A549 (cell line): ENCODE data around the gene ENTPD8. TPM values are rescaled to one million over a fixed set of nuclear protein-coding genes. Genes with fewer than 3 reads are reported as not detected.

Experiments used
- ATAC-seq, 2 experiments: fragments of 200-7000 bp in 1 of 2; fragments of >200 bp in 1 of 2; cut with Nextera tagmentation in 1 of 2; cut with Tn5 transposase in 1 of 2; 3 replicates each; pipeline versions ENCODE4 v1.8.0 to v1.9.1; 2018 to 2020; ENCODE audit warnings: mild to moderate bottlenecking in 1 of 2, moderate library complexity in 1 of 2
- CTCF ChIA-PET: fragments of 300-600 bp; sonication (Branson Sonifier 250); formaldehyde crosslinking; extraction: SDS; loops from one replicate; lab custom pipeline; 2021; ENCODE audit warnings: antibody characterized with exemption, inconsistent platforms; lab: Yijun Ruan, JAX
- POLR2A ChIA-PET: fragments of 350-600 bp; formaldehyde crosslinking; extraction: SDS; loops from one replicate; lab custom pipeline; 2021; ENCODE audit warnings: antibody characterized with exemption, inconsistent platforms; lab: Yijun Ruan, JAX
- DNase-seq, 2 experiments: peaks; one replicate each; pipeline versions ENCODE4 v3.0.0 to v3.0.0-alpha.2; 2011 to 2016; ENCODE audit warnings: low read depth in 1 of 2, low spot score in 1 of 2
- FAIRE-seq: peaks from 2 replicates; lab custom pipeline; 2011; peaks lifted over from hg19 to GRCh38; lab: Jason Lieb, UNC
- H3K27ac ChIP-seq, 2 experiments: fragments of >200 bp; sonication (Bioruptor Twin); formaldehyde crosslinking; 3 replicates each; pipeline ENCODE4 v1.5.1; 2016 to 2017
- H3K4me1 ChIP-seq: fragments of >200 bp; sonication (Bioruptor Twin); formaldehyde crosslinking; 3 replicates; pipeline ENCODE4 v1.6.1; 2016
- H3K4me2 ChIP-seq: fragments of >200 bp; sonication (Bioruptor Twin); formaldehyde crosslinking; 3 replicates; pipeline ENCODE4 v1.6.1; 2016
- H3K4me3 ChIP-seq: fragments of >200 bp; sonication (Bioruptor Twin); formaldehyde crosslinking; 3 replicates; pipeline ENCODE4 v1.5.1; 2016
- H3K9me3 ChIP-seq: fragments of >200 bp; sonication (Bioruptor Twin); formaldehyde crosslinking; 3 replicates; pipeline ENCODE4 v1.6.1; 2016
- CBX2 ChIP-seq: fragments of 200-600 bp; sonication (generic); IDR thresholded peaks from 2 replicates; pipeline ENCODE4 v1.6.1; 2016; ENCODE audit warnings: low read depth, mild to moderate bottlenecking, borderline replicate concordance
- CBX8 ChIP-seq: fragments of 200-600 bp; sonication (generic); IDR thresholded peaks from 2 replicates; pipeline ENCODE4 v1.6.1; 2016
- CHD4 ChIP-seq: fragments of 200-600 bp; sonication (generic); IDR thresholded peaks from 2 replicates; pipeline ENCODE4 v1.6.1; 2016; ENCODE audit warnings: antibody characterized with exemption, mild to moderate bottlenecking, borderline replicate concordance
- HDAC2 ChIP-seq: fragments of 200-600 bp; sonication (generic); IDR thresholded peaks from 2 replicates; pipeline ENCODE4 v1.6.1; 2016
- HEYL ChIP-seq: fragments of 250-450 bp; sonication (Bioruptor Pico); IDR thresholded peaks from 2 replicates; pipeline ENCODE4 v1.8.0; 2021; ENCODE audit warnings: mild to moderate bottlenecking, moderate library complexity
- KDM1A ChIP-seq: fragments of 200-600 bp; sonication (generic); IDR thresholded peaks from 2 replicates; pipeline ENCODE4 v1.6.1; 2016; ENCODE audit warnings: low read depth, mild to moderate bottlenecking
- MAZ ChIP-seq: fragments of 150-350 bp; IDR thresholded peaks from 2 replicates; pipeline ENCODE4 v1.6.1; 2014; ENCODE audit warnings: antibody characterized with exemption, low read depth, low read length, borderline replicate concordance
- PHF8 ChIP-seq: fragments of 200-600 bp; sonication (generic); IDR thresholded peaks from 2 replicates; pipeline ENCODE4 v1.6.1; 2016; ENCODE audit warnings: low read depth, mild to moderate bottlenecking, antibody characterized with exemption, moderate library complexity, borderline replicate concordance
- RARB ChIP-seq: fragments of 250-450 bp; sonication (Bioruptor Pico); IDR thresholded peaks from 2 replicates; pipeline ENCODE4 v1.8.0; 2021; ENCODE audit warnings: mild to moderate bottlenecking, moderate library complexity
- RCOR1 ChIP-seq: fragments of 150-350 bp; IDR thresholded peaks from 2 replicates; pipeline ENCODE4 v1.6.1; 2014; ENCODE audit warnings: antibody characterized with exemption, low read length, low read depth
- RNF2 ChIP-seq: fragments of 200-600 bp; sonication (generic); IDR thresholded peaks from 2 replicates; pipeline ENCODE4 v1.6.1; 2016; ENCODE audit warnings: low read depth, mild to moderate bottlenecking, antibody characterized with exemption, moderate library complexity, borderline replicate concordance
- TFCP2L1 ChIP-seq: fragments of 250-450 bp; sonication (Bioruptor Pico); IDR thresholded peaks from 2 replicates; pipeline ENCODE4 v1.5.0; 2021; ENCODE audit warnings: mild to moderate bottlenecking
- ZNF302 ChIP-seq: fragments of 250-450 bp; sonication (Bioruptor Pico); IDR thresholded peaks from 2 replicates; pipeline ENCODE4 v1.9.0; 2021; ENCODE audit warnings: inconsistent platforms, mild to moderate bottlenecking, moderate library complexity
- WGBS: methylation state at CpG from one replicate; pipeline ENCODE4 v1.1.6; 2017; ENCODE audit errors: missing lambda C conversion rate; 5-methylcytosine and 5-hydroxymethylcytosine counted together
- polyA plus RNA-seq, 4 experiments: library from polyadenylated mRNA; depleted of rRNA in 3 of 4; stranded (reverse); fragments of >200 nt; fragmentation: RNase III in 1 of 4; extraction: RNeasy Plus Mini Kit Qiagen cat#74134 plus additional on column Dnase treatment in 1 of 4; gene quantifications; 2 replicates in 3 of 4; 3 replicates in 1 of 4; pipeline ENCODE4 v1.2.3, GENCODE V29; 2011 to 2017
- TF ChIP-seq, protein P1 (sequence below): fragments of 250-450 bp; sonication (Bioruptor Pico); IDR thresholded peaks from 2 replicates; pipeline ENCODE4 v1.5.0; 2020; ENCODE audit warnings: low read depth, mild to moderate bottlenecking, moderate library complexity
- TF ChIP-seq, protein P2 (sequence below): fragments of >200 bp; sonication (Bioruptor Twin); formaldehyde crosslinking; IDR thresholded peaks from 2 replicates; pipeline ENCODE4 v1.6.1; 2016
- TF ChIP-seq, protein P3 (sequence below): fragments of 200-600 bp; sonication (generic); IDR thresholded peaks from 2 replicates; pipeline ENCODE4 v1.6.1; 2016; ENCODE audit warnings: antibody characterized with exemption, mild to moderate bottlenecking, moderate library complexity
- TF ChIP-seq, protein P4 (sequence below): IDR thresholded peaks from 2 replicates; pipeline ENCODE4 v1.6.1; 2012
- TF ChIP-seq, protein P5 (sequence below): IDR thresholded peaks from 2 replicates; pipeline ENCODE4 v1.6.1; 2012; ENCODE audit warnings: low read depth, borderline replicate concordance
- TF ChIP-seq, protein P6 (sequence below): fragments of >200 bp; sonication (Bioruptor Twin); formaldehyde crosslinking; IDR thresholded peaks from 3 replicates; pipeline ENCODE4 v1.6.1; 2016

The ENTPD8 gene
- polyA plus RNA-seq, 2 of the 4 experiments (the other 2 are of a cell fraction): 0.18 to 0.36 TPM

DNA sequence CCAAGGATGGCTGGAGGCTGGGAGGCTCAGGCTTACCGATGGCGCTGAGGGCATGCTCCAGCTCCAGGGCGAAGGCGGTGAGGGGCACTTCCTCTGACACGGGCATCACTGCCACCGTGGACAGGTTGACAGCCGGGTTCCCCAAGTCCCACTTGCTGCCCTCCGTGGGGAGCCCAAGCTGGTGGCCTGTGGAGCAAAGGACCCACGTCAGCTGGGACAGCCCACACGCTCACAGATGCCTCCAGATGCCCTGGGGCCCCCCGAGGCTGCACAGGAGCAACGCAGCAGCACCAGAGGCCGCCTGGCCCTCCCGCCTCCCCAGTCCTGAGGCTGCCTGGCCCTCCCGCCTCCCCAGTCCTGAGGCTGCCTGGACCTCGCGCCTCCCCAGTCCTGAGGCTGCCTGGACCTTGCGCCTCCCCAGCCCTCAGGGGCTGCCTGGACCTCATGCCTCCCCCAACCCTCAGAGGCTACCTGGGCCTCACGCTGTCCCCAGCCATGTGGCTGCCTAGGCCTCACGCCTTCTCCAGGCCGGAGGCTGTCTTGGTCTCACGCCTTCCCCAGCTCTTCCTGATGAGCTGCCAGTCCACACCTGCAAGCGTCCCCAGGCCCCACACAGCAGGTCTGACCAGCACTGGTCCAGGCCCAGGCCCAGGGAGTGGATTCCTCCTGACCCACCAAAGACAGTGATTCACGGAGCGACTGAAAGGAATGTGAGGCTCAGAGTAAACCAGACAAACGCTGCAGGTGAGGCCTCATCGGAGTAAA, 43.6 kb upstream of the ENTPD8 start:
- Histone ChIP-seq H3K9me3 (no peaks in the 10 kb centered on the region), H3K4me1 (peaks cover 11% of the 10 kb centered on the region), H3K4me3 (no peak overlapping the region), H3K27ac (no peak overlapping the region), H3K4me2 (no peak overlapping the region)
- 91% methylated on average over 15 of the region's 27 CpGs for WGBS
- CTCF ChIA-PET: interaction anchor here (0.6 to 1.1 kb wide), 2 partner anchors 11 kb away, joined by 3 read pairs; no protein-coding TSS in a partner anchor
- POLR2A ChIA-PET: no interaction called here
- FAIRE-seq: no peak
- ATAC-seq: no peak
- TF ChIP-seq, protein P1, sequence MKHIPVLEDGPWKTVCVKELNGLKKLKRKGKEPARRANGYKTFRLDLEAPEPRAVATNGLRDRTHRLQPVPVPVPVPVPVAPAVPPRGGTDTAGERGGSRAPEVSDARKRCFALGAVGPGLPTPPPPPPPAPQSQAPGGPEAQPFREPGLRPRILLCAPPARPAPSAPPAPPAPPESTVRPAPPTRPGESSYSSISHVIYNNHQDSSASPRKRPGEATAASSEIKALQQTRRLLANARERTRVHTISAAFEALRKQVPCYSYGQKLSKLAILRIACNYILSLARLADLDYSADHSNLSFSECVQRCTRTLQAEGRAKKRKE: no peak
- no peak for TF ChIP-seq KDM1A
- no peak for TF ChIP-seq HDAC2
- no peak for TF ChIP-seq TFCP2L1
- no peak for TF ChIP-seq CHD4
- TF ChIP-seq, protein P2, sequence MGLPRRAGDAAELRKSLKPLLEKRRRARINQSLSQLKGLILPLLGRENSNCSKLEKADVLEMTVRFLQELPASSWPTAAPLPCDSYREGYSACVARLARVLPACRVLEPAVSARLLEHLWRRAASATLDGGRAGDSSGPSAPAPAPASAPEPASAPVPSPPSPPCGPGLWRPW: no peak
- no peak for TF ChIP-seq PHF8
- TF ChIP-seq RCOR1: no peak
- TF ChIP-seq CBX8: no peak
- TF ChIP-seq, protein P3, sequence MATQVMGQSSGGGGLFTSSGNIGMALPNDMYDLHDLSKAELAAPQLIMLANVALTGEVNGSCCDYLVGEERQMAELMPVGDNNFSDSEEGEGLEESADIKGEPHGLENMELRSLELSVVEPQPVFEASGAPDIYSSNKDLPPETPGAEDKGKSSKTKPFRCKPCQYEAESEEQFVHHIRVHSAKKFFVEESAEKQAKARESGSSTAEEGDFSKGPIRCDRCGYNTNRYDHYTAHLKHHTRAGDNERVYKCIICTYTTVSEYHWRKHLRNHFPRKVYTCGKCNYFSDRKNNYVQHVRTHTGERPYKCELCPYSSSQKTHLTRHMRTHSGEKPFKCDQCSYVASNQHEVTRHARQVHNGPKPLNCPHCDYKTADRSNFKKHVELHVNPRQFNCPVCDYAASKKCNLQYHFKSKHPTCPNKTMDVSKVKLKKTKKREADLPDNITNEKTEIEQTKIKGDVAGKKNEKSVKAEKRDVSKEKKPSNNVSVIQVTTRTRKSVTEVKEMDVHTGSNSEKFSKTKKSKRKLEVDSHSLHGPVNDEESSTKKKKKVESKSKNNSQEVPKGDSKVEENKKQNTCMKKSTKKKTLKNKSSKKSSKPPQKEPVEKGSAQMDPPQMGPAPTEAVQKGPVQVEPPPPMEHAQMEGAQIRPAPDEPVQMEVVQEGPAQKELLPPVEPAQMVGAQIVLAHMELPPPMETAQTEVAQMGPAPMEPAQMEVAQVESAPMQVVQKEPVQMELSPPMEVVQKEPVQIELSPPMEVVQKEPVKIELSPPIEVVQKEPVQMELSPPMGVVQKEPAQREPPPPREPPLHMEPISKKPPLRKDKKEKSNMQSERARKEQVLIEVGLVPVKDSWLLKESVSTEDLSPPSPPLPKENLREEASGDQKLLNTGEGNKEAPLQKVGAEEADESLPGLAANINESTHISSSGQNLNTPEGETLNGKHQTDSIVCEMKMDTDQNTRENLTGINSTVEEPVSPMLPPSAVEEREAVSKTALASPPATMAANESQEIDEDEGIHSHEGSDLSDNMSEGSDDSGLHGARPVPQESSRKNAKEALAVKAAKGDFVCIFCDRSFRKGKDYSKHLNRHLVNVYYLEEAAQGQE: no peak
- no peak for DNase-seq

DNA sequence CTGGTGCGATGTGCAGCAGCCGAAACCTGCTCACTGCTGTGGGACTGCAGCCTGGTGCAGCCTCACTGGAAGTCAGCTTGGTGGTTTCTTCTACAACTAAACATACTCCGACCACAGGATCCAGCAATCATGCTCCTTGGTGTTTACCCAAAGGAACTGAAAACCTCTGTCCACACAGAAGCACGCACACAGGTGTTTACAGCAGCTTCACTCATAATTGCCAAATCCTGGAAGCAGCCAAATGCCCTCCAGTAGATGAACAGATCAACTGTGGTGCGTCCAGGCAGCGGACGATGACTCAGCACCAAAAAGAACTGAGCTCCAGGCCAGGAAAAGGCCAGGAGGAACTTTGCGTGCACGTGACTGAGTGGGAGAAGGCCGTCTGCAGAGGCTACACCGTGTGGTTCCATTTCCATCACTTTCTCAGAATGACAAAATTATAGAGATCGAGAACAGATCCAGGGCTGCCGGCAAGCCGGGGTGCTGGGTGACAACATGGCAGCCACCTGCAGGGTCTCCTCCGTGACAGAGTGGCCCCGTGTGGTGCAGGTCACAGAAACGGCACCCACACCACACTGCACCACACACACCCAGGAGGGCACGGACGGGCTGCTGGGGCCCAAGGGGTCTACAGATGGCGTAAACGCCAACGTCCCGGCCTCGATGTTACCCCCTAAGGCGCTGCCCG, 41.1 kb upstream of the ENTPD8 start:
- peak overlapping the region; percentile 62 to 84 for H3K27ac ChIP-seq
- TF ChIP-seq, protein P4, sequence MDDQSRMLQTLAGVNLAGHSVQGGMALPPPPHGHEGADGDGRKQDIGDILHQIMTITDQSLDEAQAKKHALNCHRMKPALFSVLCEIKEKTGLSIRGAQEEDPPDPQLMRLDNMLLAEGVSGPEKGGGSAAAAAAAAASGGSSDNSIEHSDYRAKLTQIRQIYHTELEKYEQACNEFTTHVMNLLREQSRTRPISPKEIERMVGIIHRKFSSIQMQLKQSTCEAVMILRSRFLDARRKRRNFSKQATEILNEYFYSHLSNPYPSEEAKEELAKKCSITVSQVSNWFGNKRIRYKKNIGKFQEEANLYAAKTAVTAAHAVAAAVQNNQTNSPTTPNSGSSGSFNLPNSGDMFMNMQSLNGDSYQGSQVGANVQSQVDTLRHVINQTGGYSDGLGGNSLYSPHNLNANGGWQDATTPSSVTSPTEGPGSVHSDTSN: no peak
- TF ChIP-seq HEYL (CRISPR knock-in tag) (no peak), RNF2 (no peak), CHD4 (no peak), TFCP2L1 (no peak), MAZ (no peak), RARB (no peak), PHF8 (no peak), CBX2 (no peak), ZNF302 (CRISPR knock-in tag) (no peak)
- TF ChIP-seq, protein P1: no peak
- TF ChIP-seq, protein P3: no peak
- TF ChIP-seq, protein P5, sequence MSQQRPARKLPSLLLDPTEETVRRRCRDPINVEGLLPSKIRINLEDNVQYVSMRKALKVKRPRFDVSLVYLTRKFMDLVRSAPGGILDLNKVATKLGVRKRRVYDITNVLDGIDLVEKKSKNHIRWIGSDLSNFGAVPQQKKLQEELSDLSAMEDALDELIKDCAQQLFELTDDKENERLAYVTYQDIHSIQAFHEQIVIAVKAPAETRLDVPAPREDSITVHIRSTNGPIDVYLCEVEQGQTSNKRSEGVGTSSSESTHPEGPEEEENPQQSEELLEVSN: no peak
- TF ChIP-seq, protein P6, sequence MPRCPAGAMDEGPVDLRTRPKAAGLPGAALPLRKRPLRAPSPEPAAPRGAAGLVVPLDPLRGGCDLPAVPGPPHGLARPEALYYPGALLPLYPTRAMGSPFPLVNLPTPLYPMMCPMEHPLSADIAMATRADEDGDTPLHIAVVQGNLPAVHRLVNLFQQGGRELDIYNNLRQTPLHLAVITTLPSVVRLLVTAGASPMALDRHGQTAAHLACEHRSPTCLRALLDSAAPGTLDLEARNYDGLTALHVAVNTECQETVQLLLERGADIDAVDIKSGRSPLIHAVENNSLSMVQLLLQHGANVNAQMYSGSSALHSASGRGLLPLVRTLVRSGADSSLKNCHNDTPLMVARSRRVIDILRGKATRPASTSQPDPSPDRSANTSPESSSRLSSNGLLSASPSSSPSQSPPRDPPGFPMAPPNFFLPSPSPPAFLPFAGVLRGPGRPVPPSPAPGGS: no peak

More for the DNA sequence above, 41.1 kb upstream of the ENTPD8 start:
- Histone ChIP-seq H3K4me1 (peaks cover 11% of the 10 kb centered on the region), H3K4me2 (peak overlapping the region; percentile 50), H3K9me3 (no peaks in the 10 kb centered on the region), H3K4me3 (no peak overlapping the region)
- ChIA-PET POLR2A (interaction anchor here (1.0 kb wide), 1 partner anchor 23 kb away, joined by 6 read pairs; the partner anchor contains the start of gene NSMF), CTCF (interaction anchor here (0.7 to 1.9 kb wide), 10 partner anchors 12 to 188 kb away, joined by 3 to 4 read pairs (median 4); partner anchors contain the start of genes EXD3 and NRARP)
- peak; percentile 41 to 51; a peak in 5 of 6 replicates for ATAC-seq
- 74% methylated on average over 26 of the region's 26 CpGs for WGBS
- DNase-seq: peak in 1 of 2 experiments; percentile 68
- FAIRE-seq: no peak
